K562 (cell line): ENCODE results near the gene WDHD1. TPM values are rescaled to one million over a fixed set of nuclear protein-coding genes. Genes with fewer than 3 reads are reported as not detected.

Experiments
- ATF1 ChIP-seq, 2 experiments: fragments of 450-650 bp in 1 of 2; IDR thresholded peaks; 2 replicates each; pipeline ENCODE4 v1.6.1; 2016; ENCODE audit warnings: missing compliant biosample characterization in 1 of 2, missing genetic modification characterization in 1 of 2
- CXXC5 ChIP-seq: fragments of 250-450 bp; sonication (Bioruptor Pico); IDR thresholded peaks from 2 replicates; pipeline ENCODE4 v1.8.0; 2022; ENCODE audit warnings: inconsistent platforms, mild to moderate bottlenecking, moderate library complexity
- FOXM1 ChIP-seq, 2 experiments: fragments of 450-650 bp in 1 of 2; sonication (generic) in 1 of 2; formaldehyde crosslinking in 1 of 2; IDR thresholded peaks; 2 replicates each; pipeline versions ENCODE4 v1.6.1 to v1.9.0; 2017 to 2022; ENCODE audit warnings: low read depth in 2 of 2, mild to moderate bottlenecking in 2 of 2, missing genetic modification reagents in 1 of 2, moderate library complexity in 1 of 2
- FOXP1 ChIP-seq: sonication (generic); formaldehyde crosslinking; IDR thresholded peaks from 2 replicates; pipeline ENCODE4 v1.8.0; 2022; ENCODE audit warnings: mild to moderate bottlenecking, missing genetic modification reagents
- GTF2A2 ChIP-seq: IDR thresholded peaks from 2 replicates; pipeline ENCODE4 v1.6.1; 2016; ENCODE audit warnings: mild to moderate bottlenecking, missing genetic modification characterization, missing compliant biosample characterization
- HDAC1 ChIP-seq, 2 experiments: fragments of 450-650 bp; IDR thresholded peaks; 2 replicates each; pipeline ENCODE4 v1.6.1; 2016 to 2017; ENCODE audit warnings: inconsistent platforms in 1 of 2, mild to moderate bottlenecking in 1 of 2, moderate library complexity in 1 of 2
- HDAC3 ChIP-seq: fragments of 450-650 bp; IDR thresholded peaks from 2 replicates; pipeline ENCODE4 v1.6.1; 2018; ENCODE audit warnings: borderline replicate concordance, mild to moderate bottlenecking, moderate library complexity; ENCODE audit not compliant: partially characterized antibody
- HDGF ChIP-seq: fragments of 450-650 bp; IDR thresholded peaks from 2 replicates; pipeline ENCODE4 v1.6.1; 2016
- NRF1 ChIP-seq, 2 experiments: fragments of 450-650 bp; IDR thresholded peaks in 1 of 2; conservative IDR thresholded peaks in 1 of 2; 2 replicates each; pipeline ENCODE4 v1.6.1; 2014; ENCODE audit warnings: mild to moderate bottlenecking in 2 of 2
- POLR3A ChIP-seq: IDR thresholded peaks from 2 replicates; pipeline ENCODE4 v1.6.1; 2011; ENCODE audit warnings: borderline replicate concordance, mild to moderate bottlenecking, moderate library complexity; ENCODE audit not compliant: insufficient read length, insufficient read depth; ENCODE audit errors: extremely low read depth
- RUNX1 ChIP-seq: sonication (generic); IDR thresholded peaks from 2 replicates; pipeline ENCODE4 v1.6.1; 2016; ENCODE audit warnings: antibody characterized with exemption, low read depth
- TBL1XR1 ChIP-seq, 2 experiments: IDR thresholded peaks; 2 replicates each; pipeline ENCODE4 v1.6.1; 2012; ENCODE audit warnings: improper control_type of control experiment in 2 of 2, low read length in 2 of 2, mild to moderate bottlenecking in 1 of 2
- ZNF436 ChIP-seq: fragments of 250-450, 450-650 bp; sonication (Bioruptor Pico); formaldehyde crosslinking; IDR thresholded peaks from 2 replicates; pipeline ENCODE4 v1.7.0; 2020; ENCODE audit warnings: mild to moderate bottlenecking
- ZNF586 ChIP-seq: fragments of 450-650 bp; formaldehyde crosslinking; conservative IDR thresholded peaks from 2 replicates; pipeline ENCODE4 v1.4.0; 2020; ENCODE audit warnings: mild to moderate bottlenecking, moderate library complexity
- ZSCAN29 ChIP-seq: fragments of 450-650 bp; IDR thresholded peaks from 2 replicates; pipeline ENCODE4 v1.6.1; 2017
- polyA plus RNA-seq, 8 experiments: library from polyadenylated mRNA; depleted of rRNA in 4 of 8; stranded (reverse) in 5 of 8; unstranded in 3 of 8; fragments of >200 nt; fragmentation: Nextera tagmentation in 2 of 8; fragmentation: Illumina TruSeq in 1 of 8; extraction: Ambion mirVana in 2 of 8; extraction: Trizol in 1 of 8; gene quantifications; 2 replicates each; pipeline versions ENCODE4 v1.2.1 to v1.2.3, GENCODE V29; 2011 to 2014; ENCODE audit warnings: inconsistent platforms in 1 of 8, missing spikeins in 1 of 8
- total RNA-seq, 7 experiments: library from RNA; depleted of rRNA in 6 of 7; stranded (reverse); fragments of >200 nt in 6 of 7; fragmentation: Illumina TruSeq in 2 of 7; extraction: Trizol in 2 of 7; gene quantifications; 2 replicates each; pipeline versions ENCODE4 v1.2.1 to v1.2.3, GENCODE V29; 2011 to 2021; ENCODE audit warnings: low replicate concordance in 1 of 7
- TF ChIP-seq, protein P1 (sequence below): fragments of 250-450 bp; sonication (Bioruptor Pico); IDR thresholded peaks from 2 replicates; pipeline ENCODE4 v1.4.0; 2020; ENCODE audit warnings: mild to moderate bottlenecking
- TF ChIP-seq, protein P2 (sequence below): fragments of 450-650 bp; IDR thresholded peaks from one replicate; pipeline ENCODE4 v1.6.1; 2018; ENCODE audit warnings: mild to moderate bottlenecking, moderate library complexity; ENCODE audit not compliant: partially characterized antibody
- TF ChIP-seq, protein P3 (sequence below), 2 experiments: fragments of 450-650 bp; IDR thresholded peaks; 2 replicates each; pipeline ENCODE4 v1.6.1; 2016; ENCODE audit warnings: mild to moderate bottlenecking in 2 of 2, borderline replicate concordance in 1 of 2, low read depth in 1 of 2, moderate library complexity in 1 of 2

The WDHD1 gene
- total and polyA plus RNA-seq, 9 of the 15 experiments (the other 6 are each of a cell fraction or from before 2014, with no cell fraction given) = 11.7 to 39.1 (median 30.0) TPM

DNA sequence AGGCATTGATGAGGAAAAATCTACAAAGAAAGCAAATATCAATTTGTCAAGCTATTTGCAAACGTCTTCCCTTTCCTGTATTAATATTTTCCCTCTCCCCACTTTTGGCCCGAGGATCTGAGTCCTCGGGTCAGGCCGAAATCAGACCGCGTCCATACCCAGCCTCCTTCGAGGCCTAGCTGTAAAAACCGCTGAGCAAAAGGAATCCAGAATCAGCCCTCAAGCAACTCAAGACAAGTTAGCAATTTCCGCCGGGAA lies 24.2 kb upstream of the WDHD1 start (continued):
- TF ChIP-seq, protein P1, sequence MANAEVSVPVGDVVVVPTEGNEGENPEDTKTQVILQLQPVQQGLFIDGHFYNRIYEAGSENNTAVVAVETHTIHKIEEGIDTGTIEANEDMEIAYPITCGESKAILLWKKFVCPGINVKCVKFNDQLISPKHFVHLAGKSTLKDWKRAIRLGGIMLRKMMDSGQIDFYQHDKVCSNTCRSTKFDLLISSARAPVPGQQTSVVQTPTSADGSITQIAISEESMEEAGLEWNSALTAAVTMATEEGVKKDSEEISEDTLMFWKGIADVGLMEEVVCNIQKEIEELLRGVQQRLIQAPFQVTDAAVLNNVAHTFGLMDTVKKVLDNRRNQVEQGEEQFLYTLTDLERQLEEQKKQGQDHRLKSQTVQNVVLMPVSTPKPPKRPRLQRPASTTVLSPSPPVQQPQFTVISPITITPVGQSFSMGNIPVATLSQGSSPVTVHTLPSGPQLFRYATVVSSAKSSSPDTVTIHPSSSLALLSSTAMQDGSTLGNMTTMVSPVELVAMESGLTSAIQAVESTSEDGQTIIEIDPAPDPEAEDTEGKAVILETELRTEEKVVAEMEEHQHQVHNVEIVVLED (CRISPR knock-in tag) = no peak
- no peak for TF ChIP-seq FOXP1
- TF ChIP-seq ATF1 (CRISPR knock-in tag; IDR thresholded peaks at IDR 0.05) = no peak
- TF ChIP-seq ATF1 (tag; IDR thresholded peaks at IDR 0.05) = no peak
- no peak for TF ChIP-seq ZNF586 (CRISPR knock-in tag)
- peak; percentile 22; the same call in 1 of the 2 replicates for TF ChIP-seq FOXM1 (IDR thresholded peaks at IDR 0.05; ENCODE audit: low read depth)
- TF ChIP-seq FOXM1 (CRISPR knock-in tag; IDR thresholded peaks at IDR 0.05; ENCODE audit: low read depth) = no peak
- TF ChIP-seq, protein P2, sequence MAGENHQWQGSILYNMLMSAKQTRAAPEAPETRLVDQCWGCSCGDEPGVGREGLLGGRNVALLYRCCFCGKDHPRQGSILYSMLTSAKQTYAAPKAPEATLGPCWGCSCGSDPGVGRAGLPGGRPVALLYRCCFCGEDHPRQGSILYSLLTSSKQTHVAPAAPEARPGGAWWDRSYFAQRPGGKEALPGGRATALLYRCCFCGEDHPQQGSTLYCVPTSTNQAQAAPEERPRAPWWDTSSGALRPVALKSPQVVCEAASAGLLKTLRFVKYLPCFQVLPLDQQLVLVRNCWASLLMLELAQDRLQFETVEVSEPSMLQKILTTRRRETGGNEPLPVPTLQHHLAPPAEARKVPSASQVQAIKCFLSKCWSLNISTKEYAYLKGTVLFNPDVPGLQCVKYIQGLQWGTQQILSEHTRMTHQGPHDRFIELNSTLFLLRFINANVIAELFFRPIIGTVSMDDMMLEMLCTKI = no peak
- no peak for TF ChIP-seq ZSCAN29
- TF ChIP-seq NRF1 (conservative IDR thresholded peaks at IDR 0.05 in 1 of 2, IDR thresholded peaks at IDR 0.05 in 1 of 2) = no peak
- TF ChIP-seq POLR3A = no peak
- TF ChIP-seq CXXC5 = no peak
- TF ChIP-seq HDAC1 (IDR thresholded peaks at IDR 0.05) = no peak
- TF ChIP-seq, protein P3, sequence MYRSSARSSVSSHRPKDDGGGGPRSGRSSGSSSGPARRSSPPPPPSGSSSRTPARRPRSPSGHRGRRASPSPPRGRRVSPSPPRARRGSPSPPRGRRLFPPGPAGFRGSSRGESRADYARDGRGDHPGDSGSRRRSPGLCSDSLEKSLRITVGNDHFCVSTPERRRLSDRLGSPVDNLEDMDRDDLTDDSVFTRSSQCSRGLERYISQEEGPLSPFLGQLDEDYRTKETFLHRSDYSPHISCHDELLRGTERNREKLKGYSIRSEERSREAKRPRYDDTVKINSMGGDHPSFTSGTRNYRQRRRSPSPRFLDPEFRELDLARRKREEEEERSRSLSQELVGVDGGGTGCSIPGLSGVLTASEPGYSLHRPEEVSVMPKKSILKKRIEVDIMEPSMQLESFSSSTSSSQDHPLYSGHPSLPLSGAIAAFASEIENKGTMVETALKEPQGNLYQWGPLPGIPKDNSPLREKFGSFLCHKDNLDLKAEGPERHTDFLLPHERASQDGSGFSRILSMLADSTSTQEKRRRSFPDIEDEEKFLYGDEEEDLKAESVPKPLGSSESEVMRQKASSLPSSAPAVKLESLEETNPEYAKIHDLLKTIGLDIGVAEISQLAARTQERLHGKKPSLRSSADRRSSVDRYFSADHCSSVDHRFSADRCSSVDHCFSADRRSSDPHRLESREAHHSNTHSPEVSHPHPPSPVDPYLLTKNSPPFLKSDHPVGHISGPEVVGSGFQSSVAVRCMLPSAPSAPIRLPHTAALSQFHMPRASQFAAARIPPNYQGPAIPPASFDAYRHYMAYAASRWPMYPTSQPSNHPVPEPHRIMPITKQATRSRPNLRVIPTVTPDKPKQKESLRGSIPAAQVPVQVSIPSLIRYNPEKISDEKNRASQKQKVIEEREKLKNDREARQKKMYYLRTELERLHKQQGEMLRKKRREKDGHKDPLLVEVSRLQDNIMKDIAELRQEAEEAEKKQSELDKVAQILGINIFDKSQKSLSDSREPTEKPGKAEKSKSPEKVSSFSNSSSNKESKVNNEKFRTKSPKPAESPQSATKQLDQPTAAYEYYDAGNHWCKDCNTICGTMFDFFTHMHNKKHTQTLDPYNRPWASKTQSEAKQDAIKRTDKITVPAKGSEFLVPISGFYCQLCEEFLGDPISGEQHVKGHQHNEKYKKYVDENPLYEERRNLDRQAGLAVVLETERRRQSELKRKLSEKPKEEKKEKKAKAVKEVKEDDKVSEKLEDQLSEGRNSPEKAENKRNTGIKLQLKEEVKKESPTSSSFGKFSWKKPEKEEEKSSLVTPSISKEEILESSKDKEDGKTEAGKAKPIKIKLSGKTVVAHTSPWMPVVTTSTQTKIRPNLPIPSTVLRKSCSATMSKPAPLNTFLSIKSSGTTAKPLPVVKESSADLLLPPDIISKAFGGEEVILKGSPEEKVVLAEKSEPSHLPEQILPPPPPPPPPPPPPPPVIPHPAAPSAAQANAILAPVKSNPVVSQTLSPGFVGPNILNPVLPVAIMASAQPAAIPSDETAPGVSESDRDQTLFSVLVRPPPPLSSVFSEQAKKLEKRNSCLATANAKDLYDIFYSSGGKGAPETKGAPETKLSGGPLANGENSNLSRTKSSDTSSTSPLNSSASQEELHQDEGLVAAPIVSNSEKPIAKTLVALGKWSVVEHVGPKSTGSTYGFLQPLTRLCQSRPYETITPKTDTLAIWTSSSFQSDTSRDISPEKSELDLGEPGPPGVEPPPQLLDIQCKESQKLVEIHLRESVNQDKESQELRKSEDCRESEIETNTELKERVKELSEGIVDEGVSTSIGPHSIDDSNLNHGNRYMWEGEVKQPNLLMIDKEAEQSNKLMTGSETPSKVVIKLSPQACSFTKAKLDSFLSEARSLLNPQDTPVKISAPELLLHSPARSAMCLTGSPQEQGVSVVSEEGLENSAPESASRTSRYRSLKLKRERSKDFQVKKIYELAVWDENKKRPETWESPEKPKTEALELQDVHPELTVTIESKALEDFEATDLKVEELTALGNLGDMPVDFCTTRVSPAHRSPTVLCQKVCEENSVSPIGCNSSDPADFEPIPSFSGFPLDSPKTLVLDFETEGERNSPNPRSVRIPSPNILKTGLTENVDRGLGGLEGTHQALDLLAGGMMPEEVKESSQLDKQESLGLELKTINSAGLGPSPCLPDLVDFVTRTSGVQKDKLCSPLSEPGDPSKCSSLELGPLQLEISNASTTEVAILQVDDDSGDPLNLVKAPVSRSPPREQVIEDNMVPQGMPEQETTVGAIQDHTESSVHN (IDR thresholded peaks at IDR 0.05; ENCODE audit: borderline replicate concordance in 1 of 2, low read depth in 1 of 2) = no peak
- TF ChIP-seq TBL1XR1 (IDR thresholded peaks at IDR 0.05; ENCODE audit: low read length in 2 of 2) = no peak
- no peak for TF ChIP-seq GTF2A2 (tag)
- no peak for TF ChIP-seq ZNF436 (CRISPR knock-in tag)
- no peak for TF ChIP-seq HDAC3
- no peak for TF ChIP-seq HDGF
- TF ChIP-seq RUNX1 = no peak
